ENCODE data around the gene TNRC6C.

- TF ChIP-seq, protein P1, sequence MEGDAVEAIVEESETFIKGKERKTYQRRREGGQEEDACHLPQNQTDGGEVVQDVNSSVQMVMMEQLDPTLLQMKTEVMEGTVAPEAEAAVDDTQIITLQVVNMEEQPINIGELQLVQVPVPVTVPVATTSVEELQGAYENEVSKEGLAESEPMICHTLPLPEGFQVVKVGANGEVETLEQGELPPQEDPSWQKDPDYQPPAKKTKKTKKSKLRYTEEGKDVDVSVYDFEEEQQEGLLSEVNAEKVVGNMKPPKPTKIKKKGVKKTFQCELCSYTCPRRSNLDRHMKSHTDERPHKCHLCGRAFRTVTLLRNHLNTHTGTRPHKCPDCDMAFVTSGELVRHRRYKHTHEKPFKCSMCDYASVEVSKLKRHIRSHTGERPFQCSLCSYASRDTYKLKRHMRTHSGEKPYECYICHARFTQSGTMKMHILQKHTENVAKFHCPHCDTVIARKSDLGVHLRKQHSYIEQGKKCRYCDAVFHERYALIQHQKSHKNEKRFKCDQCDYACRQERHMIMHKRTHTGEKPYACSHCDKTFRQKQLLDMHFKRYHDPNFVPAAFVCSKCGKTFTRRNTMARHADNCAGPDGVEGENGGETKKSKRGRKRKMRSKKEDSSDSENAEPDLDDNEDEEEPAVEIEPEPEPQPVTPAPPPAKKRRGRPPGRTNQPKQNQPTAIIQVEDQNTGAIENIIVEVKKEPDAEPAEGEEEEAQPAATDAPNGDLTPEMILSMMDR (IDR thresholded peaks at IDR 0.05) = no peak
- no peak for TF ChIP-seq POLR2A (IDR thresholded peaks at IDR 0.05)
Measured at GRCh38 chr17:77958716-77959125, 218 bp downstream of the TNRC6C start.
